ENCODE data around the gene PAOX.
"Not testable (repeated sequence)": the region's sequence is repeated elsewhere in the genome, so short reads cannot be mapped to it uniquely, and the experiment has no call there.

The PAOX gene

DNA sequence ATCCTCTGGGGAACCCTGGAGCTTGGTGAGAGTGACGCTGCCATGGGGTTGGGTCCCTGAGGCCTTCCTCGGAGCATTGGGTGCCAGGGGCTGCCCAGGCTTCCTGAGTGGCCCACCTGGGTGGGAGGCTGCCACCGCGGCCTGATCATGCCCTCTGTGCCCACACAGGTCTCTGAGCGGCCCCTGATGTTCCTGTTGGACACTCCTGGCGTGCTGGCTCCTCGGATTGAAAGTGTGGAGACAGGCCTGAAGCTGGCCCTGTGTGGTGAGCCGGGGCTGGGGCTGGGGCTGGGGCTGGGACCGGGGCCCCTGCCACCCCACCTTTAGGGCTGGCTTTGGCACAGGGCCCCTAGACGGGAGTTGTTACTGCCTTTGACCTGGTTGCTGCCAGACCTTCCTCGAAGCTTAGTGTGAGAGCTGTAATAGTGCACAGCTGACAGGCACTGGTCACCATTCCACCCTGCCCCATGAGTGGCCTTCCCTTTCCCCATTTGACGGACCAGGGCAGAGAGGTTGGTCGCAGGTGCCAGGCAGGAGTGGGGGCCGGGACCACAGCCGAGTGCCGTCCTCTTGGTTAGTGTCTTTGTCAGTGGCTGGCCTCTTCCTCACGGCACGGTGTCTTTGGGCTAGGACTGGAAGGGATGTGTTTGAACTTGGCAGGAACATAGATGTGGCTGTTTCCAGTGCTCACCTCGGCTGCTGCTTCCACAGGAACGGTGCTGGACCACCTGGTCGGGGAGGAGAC lies 23.1 kb downstream of the PAOX start:
- no peak overlapping the region for H3K27ac ChIP-seq
- TF ChIP-seq, protein P1, sequence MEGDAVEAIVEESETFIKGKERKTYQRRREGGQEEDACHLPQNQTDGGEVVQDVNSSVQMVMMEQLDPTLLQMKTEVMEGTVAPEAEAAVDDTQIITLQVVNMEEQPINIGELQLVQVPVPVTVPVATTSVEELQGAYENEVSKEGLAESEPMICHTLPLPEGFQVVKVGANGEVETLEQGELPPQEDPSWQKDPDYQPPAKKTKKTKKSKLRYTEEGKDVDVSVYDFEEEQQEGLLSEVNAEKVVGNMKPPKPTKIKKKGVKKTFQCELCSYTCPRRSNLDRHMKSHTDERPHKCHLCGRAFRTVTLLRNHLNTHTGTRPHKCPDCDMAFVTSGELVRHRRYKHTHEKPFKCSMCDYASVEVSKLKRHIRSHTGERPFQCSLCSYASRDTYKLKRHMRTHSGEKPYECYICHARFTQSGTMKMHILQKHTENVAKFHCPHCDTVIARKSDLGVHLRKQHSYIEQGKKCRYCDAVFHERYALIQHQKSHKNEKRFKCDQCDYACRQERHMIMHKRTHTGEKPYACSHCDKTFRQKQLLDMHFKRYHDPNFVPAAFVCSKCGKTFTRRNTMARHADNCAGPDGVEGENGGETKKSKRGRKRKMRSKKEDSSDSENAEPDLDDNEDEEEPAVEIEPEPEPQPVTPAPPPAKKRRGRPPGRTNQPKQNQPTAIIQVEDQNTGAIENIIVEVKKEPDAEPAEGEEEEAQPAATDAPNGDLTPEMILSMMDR (conservative IDR thresholded peaks at IDR 0.05): no peak

DNA sequence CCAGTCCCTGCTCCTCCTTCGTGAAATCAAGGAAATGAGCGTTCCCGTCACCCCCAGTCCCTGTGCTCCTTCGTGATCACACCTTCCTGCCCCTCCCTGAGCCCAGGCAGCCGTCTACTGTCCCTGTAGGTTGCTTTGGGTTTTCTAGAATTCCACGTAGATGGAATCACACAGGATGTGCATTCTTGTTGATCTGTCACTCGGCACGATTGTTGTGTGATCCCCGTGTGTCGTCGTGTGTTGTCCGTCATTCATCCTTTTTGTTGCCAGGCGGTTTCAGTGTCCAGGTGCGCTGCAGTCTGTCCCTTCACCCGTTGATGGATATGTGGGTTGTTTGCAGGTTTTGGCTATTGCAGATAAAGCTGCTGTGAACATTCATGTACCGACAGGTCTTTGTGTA lies 24.3 kb downstream of the PAOX start:
- H3K27ac ChIP-seq: no peak overlapping the region
- TF ChIP-seq, protein P1 (conservative IDR thresholded peaks at IDR 0.05): no peak

DNA sequence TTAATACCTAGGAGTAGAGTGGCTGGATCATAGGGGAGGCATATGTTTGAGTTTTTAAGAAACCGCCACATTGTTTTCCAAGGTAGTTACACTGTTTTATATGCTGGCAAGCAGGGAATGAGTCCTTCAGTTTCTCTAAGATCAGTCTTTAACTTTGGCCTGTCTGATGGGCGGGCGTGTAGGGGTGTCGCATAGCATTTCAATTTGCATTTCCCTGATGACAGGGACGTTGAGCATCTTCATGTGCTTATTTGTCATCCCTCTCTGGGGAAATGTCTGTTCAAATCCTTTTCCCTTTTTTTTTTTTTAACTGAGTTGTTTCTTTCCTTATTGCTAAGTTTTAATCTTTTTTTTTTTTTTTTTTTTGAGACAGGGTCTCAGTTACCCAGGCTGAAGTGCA lies 24.7 kb downstream of the PAOX start:
- H3K27ac ChIP-seq: no peak overlapping the region
- TF ChIP-seq, protein P1 (conservative IDR thresholded peaks at IDR 0.05): no peak

DNA sequence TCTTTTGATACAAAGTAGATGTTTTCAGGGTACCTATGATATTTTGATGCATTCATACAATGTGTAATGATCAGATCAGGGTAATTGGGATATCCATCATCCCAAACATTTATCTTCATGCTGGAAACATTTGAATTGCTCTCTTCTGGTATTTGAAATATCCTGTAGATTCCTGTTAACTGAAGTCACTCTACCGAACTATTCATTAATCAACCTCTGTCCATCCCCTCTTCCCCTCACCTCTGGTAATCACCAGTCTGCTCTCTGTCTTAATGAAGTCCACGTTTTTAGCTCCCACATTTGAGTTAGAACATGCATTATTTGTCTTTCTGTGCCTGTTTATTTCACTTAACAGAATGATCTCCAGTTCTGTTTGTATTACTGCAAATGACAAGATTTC lies 26.2 kb downstream of the PAOX start:
- TF ChIP-seq, protein P1 (conservative IDR thresholded peaks at IDR 0.05): no peak
- no peak overlapping the region for H3K27ac ChIP-seq

DNA sequence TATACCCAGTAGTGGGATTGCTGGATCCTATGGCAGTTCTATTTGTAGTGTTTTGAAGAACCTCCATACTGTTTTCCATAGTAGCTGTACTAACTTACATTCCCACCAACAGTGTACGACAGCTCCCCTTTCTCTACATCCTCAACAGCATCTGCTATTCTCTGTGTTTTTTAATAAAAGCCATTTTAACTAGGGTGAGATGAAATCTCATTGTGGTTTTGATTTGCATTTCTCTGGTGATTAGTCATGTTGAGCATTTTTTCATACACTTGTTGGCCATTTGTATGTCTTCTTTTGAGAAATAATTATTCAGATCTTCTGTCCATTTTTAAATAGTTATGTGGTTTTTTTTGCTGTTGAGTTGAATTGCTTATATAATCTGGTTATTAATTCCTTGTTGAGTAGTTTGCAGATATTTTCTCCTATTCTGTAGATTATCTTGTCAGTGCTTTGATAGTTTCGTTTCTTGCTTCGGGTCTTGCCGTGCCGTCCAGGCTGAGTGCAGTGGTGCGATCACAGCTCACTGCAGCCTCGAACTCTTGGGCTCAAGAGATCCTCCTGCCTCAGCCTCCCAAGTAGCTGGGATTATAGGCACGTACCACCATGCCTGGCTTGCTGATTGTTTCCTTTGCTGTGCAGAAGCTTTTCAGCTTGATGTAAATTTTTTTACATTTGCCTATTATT lies 26.9 kb downstream of the PAOX start:
- TF ChIP-seq, protein P1 (conservative IDR thresholded peaks at IDR 0.05): no peak
- no peak overlapping the region for H3K27ac ChIP-seq

DNA sequence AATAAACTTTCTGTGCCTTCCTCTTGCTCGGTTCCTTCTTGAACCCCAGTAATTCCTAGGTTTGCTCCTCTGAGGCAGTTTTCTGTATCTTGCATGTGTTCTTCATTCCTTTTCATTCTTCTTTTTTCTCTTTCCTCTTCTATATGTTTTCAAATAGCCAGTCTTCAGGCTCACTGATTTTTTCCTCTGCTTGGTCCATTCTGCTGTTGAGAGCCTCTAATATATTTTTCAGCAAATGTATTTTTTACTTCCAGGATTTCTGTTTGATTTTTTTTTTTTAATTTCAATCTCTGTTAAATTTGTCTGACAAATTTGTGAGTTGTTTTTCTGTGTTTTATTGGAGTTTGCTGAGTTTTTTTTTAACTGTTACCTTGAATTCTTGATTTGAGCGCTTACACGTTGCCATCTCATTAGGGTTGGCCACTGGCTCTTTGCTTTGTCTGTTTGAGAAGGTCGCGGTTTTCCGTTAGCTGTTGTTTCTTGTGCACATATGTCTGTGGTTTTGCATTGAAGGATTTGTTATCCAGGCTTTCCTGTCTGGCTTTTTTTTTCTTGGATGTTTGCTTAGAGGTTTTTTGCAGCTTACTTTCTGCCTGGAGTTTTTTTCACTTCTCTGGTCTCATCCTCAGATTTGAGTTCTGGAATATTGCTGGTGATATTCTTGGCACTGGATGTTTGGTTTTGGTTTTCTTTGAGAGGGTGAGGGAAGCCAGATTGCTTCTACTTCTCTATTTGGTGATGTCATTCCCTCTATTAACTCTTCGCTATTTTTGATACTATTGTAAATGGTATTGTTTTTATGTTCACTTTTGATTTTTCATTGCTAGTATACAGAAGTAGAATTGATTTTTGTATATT lies 32.7 kb downstream of the PAOX start:
- H3K27ac ChIP-seq: no peak overlapping the region
- TF ChIP-seq, protein P1 (conservative IDR thresholded peaks at IDR 0.05): no peak

DNA sequence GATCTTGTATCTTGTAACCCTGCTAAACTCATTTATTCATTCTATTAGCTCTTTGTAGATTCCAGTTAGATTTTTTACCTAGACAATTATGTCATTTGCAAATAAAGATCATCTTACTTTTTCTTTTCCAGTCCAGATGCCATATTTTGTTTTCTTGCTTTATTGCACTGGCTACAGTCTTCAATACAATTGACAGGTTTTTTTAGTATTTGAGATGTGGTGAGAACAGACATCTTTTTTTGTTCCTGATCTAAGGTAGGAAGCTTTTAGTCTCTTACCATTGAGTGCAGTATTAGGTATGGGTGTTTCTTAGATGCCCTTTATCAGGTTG lies 33.3 kb downstream of the PAOX start:
- TF ChIP-seq, protein P1 (conservative IDR thresholded peaks at IDR 0.05): no peak
- no peak overlapping the region for H3K27ac ChIP-seq

DNA sequence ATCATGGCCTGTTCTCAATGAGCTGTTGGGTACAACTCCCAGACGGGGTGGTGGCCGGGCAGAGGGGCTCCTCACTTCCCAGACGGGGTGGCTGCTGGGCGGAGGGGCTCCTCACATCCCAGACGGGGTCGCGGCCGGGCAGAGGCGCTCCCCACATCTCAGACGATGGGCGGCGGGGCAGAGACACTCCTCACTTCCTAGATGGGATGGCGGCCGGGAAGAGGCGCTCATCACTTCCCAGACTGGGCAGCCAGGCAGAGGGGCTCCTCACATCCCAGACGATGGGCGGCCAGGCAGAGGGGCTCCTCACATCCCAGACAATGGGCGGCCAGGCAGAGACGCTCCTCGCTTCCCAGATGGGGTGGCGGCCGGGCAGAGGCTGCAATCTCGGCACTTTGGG lies 35.3 kb downstream of the PAOX start:
- H3K27ac ChIP-seq: not testable (repeated sequence)
